Activated naive CD4-positive, alpha-beta T cell treated with anti-CD3 and anti-CD28 coated beads, Interleukin-2, amount 50 U/mL, for 16 hours (primary cell): Measurements from ENCODE around the gene CALD1.

Experiments used
- DNase-seq: peaks from one replicate; pipeline ENCODE4 v3.0.0-alpha.2; 2020

Gene CALD1

DNA sequence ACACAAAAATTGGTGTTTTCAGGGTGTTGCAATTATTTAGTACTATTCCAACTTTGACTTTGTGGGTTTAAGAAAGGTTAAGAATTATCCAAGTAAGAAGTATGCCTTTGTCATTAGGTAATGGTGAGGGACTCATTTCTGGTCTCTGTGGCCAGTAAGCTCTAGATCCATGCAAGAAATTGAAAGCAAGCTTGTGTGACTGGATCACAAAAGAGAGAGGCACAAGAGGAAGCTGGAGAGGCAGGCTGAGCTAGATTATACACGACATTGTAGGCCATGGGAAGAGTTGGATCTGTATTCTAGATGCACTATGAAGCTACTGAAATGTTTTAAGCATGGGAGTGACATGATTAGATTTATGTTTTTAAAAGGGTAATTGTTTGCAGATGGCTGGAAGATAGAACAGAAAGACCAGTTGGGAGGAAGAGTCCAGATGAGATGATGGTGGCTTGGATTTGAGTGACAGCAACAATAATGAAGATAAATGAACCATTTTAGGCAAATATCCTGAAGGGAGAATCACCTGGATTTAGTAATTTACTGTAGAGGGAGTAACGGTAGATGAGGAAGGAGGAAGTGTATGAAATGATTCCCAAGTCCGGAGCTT, 50.0 kb downstream of the CALD1 start:
- DNase-seq: no peak

DNA sequence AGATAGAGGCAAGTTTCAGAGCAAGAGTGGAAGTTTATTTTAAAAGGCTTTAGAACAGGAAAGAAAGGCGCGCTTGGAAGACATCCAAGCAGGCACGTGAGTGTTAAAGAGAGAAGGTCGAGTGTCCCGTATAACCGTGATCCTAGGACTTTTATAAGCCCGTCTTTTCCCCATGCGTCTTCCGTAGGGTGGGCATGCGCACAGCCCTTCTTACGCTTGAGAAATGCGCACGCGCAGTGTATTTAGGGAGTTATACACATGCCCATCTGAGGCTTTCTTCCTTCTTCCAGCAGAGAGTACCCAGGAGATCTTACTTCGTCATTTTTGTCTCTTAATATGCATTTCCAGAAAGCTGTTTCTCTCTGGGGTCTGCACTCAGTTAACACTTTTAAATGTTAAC, 52.4 kb downstream of the CALD1 start:
- DNase-seq: peak; percentile 12

DNA sequence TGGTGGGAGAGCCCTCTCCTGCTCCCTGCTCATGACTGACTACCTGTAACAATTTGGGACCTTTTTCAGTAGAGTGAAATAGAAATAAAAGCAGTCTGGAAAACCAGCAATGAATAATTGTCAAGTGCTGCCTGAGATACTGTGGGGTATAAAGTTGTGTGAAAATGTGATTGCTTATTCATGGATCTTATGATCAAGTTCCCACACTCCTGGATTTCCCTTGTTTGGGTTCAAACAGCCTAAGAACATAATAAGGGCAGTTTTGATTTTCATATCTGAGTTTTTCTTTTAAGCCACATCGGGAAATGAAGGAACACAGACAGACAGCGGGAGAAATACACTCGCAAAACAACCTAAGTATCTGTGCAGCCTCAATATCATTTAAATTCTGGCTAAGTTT, 52.9 kb downstream of the CALD1 start:
- DNase-seq: no peak

DNA sequence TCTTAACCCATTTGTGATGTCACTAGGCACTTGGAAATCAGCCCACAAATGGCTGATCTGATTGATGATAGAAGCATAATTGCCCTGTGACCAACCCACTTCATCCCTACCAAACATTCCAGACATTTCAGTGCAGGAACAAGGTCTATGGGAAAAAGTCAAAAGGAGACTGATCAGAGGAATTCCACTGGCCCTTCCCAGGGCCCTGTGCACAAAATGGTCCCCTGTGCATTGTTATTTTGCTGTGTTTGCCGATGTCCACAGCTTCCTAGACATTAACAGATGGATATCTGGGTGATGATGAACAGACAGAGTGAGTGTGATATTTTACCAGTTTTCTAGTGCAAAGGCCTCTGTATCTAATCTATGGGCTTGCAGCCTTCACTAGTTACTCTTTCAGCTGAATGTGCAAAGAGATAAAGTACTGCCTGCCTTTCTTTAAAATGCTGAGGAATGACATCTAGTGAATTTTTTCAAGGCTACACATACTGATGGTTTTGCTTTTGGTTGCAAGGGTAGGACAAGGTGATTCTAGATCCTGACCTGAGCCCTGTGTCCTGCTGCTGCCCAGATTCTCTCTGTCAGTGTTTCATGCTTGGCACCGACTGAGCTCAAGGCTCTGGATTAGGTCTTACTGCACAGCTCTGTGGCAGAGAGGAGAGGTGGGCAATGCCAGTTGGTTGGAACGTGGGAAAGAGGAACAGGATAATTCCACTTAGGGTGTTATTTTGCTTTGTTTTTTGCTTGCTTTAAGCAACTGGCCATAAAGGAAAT, 55.4 kb downstream of the CALD1 start:
- no peak for DNase-seq

DNA sequence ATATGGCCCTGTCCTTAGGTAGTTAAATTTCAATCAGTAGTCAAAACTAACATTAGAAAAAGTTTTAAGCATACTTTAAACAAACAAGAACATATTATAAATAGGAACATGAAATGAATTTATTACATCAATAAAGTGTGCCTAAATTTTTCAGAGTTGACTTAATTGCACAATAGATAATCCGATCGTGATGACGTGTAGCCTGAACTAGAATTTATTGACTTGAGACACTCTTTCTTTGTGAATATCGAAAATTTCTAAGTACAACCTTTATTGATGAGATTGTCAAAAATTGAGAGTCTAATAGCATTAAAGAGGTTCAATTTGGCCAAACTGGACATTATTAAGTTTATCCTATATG, 56.0 kb downstream of the CALD1 start:
- DNase-seq: no peak

DNA sequence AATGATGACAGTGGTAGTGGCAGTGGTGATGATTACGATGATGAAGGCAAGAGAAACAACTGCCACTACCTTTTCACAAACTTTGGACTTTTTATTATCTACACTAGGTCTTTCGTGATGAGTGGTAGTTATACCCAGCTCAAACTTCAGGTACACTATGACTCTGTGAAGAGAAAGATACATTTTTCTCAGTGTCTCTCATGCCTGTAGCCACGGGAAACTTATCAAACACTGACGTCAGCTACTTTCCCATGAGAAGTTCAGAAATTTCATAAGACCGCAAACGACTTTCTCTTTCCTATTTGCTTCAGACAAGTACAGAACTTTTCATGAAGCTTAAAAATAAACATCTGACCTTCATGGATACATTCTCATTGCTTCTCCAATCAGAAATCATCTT, 57.0 kb downstream of the CALD1 start:
- no peak for DNase-seq

DNA sequence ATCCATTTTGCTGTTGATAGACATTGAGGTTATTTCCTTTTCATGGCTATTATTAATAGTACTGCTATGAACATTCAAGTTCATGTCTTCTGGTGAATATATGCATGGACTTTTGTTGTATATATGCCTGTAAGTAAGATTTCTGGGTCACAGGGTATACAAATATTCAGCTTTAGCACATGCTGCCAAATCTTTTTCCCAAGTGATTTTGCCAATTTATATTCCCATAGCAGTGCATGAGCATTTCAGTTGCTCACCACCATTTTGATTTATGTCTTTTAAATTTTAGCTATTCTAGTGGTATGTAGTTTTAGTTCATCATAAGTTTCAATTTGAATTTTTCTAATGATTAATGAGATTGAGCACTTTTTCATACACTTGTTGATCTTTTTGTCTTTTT, 59.9 kb downstream of the CALD1 start:
- DNase-seq: no peak

DNA sequence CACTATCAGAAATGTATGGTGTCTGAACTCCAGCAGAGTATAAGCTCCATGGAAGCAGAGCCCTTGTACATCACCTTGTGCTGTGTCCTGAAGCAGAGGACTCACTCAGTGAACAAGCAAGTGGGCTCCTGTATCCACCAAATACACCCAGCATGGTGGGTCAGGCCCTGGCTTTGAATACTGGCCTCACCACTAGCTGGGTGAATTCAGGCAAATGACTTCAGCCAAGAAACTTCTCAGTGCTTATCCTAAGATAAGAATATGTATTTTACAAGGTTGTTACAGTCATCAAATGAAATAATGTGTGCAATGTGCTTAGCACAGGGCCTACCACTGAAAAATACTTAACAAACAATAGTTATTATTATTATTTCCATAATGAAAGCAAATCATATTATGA, 62.6 kb downstream of the CALD1 start:
- no peak for DNase-seq

DNA sequence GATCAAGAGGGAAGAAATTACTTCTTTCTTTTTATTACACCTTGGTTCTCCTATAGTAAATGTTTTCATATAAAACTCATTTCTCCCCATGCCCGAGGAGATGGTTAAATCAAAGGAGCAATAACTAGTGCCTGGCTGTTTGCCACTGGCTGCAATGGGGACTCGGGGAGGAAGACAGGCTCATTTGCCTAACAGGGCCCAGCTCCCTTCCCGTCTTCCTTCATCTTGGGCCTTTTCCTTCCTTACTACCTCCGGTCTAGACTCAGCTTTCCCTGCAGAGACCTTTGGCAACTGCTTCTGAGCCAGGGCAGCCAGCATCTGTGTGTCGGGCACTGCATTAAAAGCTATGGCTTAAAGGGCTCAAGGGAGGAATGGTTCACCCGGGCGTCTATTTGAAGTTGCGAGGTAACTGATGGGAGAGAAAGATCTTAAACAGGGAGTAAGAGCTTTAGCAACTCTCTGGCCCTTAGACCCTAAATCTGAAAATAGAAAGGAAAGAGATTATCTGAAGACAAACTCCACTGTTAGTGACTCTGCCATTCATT, 63.5 kb downstream of the CALD1 start:
- no peak for DNase-seq

DNA sequence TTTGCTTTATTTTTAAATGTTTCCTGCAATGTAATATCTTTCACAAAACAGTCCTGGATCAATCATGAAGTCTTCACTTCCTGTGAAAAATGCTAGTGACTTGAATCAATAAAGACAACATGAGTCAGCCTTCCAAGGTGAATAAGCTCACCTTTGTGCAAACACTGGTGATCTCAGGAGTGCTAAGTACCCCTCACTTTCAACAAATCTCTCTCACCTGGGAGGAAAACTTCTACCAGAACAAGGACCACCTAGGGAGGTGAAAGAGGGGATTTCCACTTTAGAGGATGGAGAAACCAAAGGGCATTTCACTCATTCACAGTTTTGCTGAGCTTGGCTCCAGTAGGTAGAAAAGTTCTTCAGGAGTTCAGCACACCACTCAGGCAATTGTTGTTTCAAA, 64.8 kb downstream of the CALD1 start:
- no peak for DNase-seq

DNA sequence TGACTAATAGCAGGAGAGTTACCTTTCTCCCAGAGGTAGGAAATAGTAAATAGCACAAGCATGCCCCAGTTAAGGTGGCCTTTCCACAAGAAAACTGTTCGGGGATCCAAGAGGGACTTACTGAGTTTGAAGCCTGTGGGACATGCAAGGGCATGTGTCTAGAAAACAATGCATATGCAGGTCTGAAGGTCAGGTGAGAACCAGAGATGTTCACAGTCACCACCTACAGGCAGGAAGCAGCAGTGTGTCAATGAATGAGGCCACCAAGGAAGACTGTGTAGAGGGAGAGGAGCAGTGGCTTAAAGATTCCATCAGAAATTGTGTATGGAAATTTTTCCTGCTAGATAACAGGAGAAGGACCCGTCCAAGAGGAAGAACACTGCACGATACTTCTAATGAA, 66.0 kb downstream of the CALD1 start:
- no peak for DNase-seq

DNA sequence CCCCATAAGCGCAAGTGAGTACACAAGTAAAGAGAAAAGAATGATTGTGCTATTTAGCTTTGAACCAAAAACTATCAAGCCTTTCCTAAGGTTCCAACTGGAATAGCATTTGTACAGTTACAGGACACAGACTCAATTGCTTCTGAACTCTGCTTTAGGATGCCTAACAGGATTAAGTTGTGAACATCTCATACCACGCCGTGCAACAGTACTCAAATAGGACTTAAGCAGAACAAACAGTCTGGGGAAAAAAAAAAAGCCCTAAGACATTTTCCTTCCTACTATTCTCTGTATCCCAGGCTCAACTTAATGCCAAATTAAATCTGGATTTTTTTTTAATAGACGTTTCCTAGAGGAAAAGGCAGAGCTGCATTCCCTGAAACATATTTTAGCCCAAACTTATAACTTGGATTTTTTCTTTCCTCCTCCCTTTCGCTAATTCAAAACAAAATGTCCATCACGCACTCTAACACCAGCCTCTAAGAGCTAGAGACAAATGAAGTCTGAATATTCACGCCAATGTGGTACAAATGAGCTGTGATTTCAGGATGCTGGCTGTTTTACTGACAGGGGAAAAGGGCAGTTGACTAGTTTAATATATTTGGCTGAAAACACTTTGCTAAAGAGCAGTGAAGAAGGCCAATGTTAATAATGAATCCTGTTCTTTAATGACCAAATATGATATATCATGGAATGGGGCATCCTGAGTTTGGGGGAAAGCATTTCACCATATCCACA, 68.6 kb downstream of the CALD1 start:
- DNase-seq: no peak

DNA sequence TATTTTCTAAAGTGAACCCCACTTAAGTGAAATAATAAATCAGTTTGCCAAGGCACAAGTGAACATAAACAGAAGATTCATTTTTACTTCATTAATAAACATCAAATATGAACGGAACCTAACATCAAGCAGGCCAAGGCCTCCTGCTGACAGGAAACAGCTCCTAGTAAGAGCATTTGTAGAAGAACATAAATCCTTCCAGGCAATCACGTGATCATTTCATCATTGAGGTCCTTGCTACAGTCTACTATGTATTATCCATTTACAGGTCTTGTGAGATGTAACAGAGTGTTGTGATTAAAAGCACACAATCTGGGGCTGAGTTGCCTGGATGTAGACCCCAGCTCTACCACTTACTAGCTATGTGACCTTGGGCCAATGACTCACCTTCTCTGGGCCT, 70.6 kb downstream of the CALD1 start:
- no peak for DNase-seq

DNA sequence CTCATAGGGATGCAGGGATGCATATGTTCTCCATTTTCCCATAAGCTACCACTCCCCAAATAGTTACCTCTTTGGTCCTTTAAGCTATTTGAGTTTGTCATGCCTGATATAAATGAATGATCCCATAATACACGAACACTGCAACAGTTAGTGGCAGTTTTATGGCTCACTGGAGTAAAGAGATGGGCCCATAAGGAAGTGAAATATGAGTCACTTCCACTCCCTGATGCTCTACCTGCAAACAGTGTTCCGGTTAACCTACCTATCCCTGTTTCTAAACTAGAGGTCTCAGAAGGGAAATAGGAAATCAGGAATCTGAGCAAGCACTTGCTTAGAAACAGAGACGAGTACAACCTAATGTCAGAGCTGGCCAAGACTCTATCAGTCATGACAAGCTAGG, 71.7 kb downstream of the CALD1 start:
- no peak for DNase-seq

DNA sequence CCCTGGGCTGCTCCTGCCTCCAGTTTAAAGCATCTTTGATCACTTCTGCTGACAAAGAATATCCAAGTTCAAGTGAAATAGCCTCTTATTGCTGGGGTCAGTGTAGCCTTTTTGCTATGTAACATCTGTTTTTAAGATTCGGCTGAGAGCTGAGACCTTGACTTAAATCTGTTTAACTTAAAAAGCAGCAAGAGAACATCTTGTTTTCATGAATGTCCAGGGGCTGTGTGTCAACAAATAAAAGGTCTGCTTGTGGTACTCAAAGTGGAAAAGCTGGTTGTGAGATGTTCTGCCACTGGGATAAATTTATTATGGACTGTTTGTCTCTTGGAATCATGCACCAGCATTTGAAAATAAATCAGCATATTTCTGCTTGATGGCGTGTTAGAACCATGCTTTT, 73.2 kb downstream of the CALD1 start:
- DNase-seq: no peak

DNA sequence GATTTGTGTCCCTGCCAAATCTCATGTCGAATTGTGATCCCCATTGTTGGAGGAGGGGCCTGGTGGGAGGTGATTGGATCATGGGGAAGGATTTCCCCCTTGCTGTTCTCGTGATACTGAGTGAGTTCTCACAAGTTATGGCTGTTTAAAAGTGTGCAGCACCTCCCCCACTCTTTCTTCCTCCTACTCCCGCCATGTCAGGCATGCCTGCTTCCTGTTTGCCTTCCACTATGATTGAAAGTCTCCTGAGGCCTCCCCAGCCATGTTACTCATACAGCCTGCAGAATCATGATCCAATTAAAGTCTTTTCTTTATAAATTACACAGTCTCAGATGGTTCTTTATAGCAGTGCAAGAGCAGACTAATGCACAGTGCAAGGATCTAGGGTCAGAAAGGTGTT, 75.4 kb downstream of the CALD1 start:
- peak; percentile 13 for DNase-seq

DNA sequence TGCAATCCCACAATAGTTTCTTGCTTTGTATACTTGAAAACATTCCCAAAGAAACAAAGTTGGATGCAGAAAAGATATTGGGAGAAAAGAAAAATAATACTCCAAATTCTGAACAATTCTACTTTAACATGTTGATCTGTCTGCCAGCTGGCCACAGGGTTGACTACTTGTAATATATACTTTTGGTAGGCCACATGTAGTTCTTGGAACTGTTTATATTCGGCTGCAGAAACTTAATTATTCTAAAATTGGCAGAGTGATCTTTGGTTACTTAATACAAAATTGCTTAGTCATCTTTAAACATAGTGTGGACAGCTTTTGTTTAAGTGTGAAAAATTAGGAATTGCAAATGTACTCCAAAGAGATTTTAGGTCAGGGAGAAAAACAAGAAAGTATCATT, 76.0 kb downstream of the CALD1 start:
- no peak for DNase-seq

DNA sequence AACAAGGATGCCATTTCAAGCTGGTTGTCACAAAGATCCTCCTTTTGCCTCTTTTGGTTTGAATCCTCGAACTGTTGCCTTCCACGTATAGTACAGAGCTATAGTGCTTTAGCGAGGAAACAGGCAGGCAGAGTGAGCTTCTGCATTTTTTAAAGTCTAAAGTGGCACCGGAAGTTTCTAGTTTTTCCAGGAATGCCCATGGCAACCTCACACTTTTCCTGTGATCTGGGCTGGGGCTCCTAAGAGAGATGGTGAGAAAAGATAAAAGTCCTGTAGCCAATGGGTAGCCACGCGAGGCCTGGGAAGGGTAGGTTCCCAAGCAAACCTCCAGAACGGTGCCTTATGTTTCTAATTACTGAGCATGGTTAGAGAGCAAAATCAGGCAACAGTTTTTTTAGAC, 76.7 kb downstream of the CALD1 start:
- no peak for DNase-seq

DNA sequence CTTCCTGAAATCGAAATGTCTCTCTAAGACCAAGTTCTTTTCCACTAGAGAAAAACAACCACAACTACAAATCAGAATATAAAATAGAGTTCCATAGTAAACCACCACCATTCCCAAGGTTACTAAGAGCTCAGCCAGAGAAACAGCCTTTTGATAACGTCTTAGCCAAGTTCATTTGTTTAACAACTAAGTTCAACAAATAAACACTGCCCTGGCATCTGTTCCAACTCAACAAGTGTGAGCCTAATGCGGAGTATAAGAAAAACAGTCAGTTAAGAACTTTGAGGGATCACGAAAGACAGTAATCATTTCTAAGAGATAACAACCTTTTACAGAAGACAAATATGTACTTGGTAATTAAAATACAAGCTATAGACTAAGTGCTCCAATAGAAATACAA, 77.3 kb downstream of the CALD1 start:
- no peak for DNase-seq

DNA sequence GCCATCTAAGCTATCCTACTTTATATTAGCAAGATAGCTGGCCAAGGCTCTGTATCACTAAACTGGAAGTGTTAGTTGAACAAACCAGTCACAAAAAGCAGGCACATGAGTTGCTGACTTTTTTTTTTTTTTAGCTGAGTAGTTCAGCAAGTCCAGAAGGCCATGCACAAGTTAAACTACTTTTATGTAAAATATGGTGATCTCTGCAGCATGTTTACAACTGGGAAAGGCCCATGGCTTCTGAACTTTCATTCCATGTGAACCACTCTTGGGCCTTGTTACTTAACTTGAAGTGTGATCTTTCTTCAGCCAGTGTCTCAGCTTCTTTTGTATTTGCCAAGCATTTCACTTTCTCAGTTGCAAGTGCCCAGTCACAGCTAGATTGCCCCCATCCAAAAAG, 78.5 kb downstream of the CALD1 start:
- no peak for DNase-seq

DNA sequence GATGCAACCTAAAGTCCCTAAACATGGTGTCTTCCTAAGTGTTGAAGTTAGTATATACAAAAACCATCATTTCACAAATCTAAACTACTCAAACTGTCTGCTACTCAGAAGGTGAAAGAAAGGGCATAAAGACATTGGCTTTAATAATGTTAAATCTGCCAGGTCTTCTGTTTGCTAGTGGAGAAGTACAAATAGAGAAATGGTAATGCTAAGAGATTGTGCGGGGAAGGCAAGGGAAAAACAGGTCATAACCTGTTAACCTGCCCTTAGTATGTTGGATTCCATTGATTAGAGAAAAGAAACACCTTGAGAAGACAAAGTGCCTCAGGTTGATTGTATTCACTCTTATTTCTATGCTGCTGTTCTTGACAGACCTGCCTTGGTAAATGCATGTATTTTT, 80.3 kb downstream of the CALD1 start:
- DNase-seq: no peak

DNA sequence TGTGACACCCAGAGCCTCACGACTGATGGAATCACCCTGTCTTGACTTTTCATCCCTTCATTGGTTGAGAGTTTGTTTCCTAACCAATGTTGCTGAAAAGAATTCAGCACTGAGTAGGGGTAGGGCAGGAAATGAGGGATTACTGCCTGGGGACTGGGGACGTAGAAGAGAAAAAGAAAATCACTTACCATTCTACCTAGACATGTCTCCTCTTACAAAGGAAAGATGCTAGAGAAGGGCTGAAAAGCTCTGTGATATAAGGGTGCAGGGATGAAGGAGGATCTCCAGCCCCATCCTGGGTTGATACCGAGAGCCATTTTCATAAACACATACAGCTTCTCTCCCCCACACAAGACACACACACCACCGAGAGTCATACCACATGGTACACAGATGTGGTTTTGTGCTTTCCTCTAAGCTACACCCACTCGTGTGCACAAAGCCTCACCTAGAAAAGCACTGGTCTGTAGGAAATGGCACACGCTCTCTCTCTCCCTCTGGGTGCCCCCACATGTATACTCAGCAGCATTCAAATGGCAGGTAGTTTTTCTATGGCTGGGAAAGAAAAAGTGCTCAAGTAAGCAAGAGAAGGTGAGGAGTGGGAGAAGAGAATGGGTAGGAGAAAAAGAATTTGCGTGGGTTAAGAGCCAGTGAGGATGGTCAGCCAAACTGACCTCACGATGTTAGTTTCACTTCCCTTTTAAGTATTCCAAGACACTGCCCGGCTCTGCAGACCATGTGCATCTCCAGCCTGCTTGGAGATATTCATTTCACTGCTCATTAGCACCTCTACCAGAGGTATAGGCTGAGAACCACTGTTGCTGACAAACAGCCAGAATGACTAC, 85.8 kb downstream of the CALD1 start:
- peak; percentile 39 for DNase-seq

DNA sequence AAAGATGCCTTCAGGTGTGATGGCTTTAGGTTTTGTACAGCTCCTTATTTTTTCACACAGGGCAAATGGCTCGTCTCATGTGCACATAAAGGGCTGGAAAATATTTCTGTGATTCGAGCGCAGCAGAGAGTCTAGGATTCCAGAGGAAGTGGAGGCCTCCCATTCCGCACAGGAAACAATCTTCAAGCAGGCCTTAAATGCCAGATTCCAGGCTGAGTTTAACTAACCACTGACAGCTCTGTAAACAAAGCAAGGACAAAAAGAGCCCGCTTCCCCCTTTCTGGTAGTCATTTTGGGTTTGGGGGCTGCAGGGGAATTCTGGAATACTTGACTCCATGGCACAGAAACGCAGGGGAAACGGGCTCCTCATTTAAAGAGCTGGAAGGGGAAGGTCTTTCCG, 87.2 kb downstream of the CALD1 start:
- no peak for DNase-seq
